ENCODE measurements around the gene MTMR4.
"Not testable (repeated sequence)": the region's sequence is repeated elsewhere in the genome, so short reads cannot be mapped to it uniquely, and the experiment has no call there.

MTMR4 gene

DNA sequence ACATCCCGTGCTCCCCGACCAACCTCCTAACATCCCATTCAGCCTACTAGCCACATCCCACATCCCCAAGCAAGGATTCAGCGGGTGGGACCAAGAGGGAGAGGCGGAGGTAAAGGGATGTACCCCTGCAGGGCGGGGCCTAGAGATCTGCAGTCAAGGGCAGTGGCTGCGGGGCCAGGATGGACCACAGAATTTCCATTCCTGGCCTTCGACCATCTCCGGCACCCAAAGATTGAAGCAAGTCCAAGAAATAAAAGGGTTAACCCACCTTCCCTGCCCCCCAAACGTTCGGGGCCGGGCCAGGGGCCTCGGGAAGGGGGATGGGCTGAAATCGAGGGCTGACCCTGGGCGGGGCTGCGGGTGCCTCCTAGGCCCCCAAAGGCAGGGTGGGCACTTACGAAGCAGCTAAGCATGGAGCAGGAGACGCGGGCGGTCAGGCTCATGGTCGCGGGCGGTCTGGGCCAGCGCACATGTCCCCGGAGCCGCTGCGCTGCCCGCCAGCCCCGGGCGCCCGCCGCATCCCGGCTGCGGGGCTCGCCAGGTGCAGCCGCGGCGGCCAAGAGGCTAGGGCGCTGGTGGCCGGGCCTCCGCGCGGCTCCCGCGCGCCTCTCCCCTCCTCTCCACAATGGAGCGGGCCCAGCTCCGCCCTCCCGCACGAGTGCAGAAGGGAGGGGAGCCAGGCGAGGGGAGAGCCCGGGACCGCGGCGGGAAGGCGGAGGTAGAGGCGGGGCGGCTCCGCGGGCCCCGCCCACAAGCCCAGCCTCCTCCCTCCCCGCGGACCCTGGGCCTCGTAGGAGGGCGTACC lies at the start of gene MTMR4:
Gene MTMR4, minus strand, starts transcription at position 674 of the 805 bp plus-strand sequence. Its CDS starts 231 bp downstream, at position 443.
- DNase-seq (ENCODE audit: low spot score), result peak; percentile 91

DNA sequence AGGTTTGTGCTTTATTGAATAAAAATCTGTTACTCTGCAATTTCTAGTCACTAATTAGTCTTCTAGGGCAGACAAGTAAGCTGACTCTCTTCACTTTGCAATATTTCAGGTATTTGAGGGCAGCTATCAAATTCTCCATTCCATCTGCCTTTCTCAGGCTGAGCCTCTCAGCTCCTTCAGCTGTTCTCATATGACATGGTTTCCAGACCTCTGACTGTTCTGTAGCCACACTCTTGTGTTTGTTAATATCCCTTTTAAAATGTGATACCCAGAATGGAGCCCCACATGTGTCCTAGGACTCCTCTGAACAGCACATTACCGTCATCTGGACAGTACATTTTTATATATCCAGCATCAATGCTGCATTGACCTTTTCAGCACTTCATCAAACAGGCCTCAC lies 46.1 kb upstream of the MTMR4 start:
- no peak for DNase-seq (ENCODE audit: low spot score)

DNA sequence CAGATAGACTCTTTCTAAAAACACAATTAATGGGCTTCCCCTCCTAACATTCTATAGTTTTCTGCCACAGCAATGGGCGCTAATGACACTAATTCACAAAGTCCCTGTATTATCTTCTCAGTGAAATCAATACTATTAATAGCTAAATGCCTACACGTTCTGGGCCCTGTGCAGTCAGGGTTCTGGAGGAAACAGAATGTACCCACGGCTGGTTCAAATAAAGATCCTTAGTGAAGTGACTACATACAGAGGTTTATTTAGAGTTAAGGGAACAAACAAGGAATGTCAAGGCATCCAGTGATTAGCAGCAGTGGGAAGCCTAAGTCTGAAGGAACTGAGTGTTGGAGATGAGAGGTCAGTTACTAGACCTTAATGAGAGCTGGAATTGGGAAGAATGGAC lies 43.5 kb upstream of the MTMR4 start:
- no peak for DNase-seq (ENCODE audit: low spot score)

DNA sequence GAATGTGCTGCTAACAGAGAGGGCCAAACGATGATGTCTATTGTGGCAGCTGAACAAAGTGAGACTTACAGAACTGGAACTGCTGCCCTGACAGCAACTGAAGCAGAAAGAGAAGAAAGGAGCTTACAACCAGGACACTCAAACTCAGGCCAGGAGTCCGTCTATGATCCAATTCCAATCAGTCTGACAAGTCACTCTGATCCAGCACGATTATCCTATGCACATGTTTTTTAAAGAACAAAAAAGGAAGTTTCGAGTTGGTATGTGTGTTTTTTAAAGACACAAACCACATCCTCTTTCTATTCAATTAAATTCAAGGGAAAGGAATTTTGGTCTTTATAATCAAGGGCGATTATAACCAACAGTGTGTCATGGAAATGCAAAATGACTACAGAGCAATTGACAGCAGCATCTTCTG lies 42.4 kb upstream of the MTMR4 start:
- DNase-seq (ENCODE audit: low spot score), result no peak

DNA sequence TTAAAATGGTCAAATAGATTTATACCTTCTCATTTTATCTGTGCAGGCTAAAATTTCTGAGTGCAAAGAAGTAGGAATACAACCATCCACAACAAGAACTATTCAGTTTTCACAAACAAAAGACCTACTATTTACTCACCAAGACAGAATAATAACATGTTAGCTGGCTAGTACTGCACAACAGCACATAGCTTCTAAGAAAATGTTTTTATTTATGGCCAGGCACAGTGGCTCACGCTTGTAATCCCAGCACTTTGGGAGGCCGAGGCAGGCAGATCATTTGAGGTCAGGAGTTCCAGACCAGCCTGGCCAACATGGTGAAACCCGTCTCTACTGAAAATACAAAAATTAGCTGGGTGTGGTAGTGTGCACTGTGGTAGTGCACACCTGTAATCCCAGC lies 40.7 kb upstream of the MTMR4 start:
- not testable (repeated sequence) for DNase-seq (ENCODE audit: low spot score)

DNA sequence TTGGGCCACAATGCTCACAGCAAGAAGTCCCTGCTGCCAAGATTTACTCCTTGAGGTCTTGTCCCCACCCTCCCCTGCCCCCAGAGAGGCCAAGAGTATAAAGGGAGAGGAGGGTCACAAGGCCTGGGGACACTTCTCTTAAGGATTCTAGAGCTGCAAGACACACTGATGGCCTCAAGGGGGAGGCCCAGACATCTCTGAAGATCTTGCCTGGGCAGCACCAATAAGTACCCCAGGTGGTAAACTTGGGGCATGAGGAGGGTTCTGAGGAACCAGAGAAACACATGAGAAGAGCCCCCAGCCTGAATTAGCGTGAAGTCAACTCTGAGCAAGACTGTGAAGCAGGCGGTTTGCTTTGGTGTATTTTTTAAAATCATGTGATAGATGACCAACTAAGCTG lies 26.8 kb upstream of the MTMR4 start:
- no peak for DNase-seq (ENCODE audit: low spot score)

DNA sequence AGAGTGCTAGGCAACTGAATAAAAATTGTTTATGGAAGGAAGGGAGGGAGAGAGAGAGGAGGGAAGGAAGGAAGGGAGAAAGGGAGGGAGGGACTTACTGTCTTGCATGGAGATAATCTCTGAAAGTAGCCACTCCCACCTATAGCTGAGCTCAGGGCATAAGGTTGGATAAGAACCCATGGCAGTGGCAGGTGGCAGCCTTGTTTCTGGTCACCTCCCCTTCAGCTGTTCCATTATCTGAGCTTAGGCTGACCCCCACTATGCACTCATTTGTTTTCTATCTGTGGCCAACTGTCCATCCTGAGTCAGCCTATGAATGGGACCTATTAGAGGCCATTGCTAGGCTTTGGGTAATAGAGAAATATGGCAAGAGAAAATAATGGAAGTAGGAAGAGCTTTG lies 25.3 kb upstream of the MTMR4 start:
- no peak for DNase-seq (ENCODE audit: low spot score)

DNA sequence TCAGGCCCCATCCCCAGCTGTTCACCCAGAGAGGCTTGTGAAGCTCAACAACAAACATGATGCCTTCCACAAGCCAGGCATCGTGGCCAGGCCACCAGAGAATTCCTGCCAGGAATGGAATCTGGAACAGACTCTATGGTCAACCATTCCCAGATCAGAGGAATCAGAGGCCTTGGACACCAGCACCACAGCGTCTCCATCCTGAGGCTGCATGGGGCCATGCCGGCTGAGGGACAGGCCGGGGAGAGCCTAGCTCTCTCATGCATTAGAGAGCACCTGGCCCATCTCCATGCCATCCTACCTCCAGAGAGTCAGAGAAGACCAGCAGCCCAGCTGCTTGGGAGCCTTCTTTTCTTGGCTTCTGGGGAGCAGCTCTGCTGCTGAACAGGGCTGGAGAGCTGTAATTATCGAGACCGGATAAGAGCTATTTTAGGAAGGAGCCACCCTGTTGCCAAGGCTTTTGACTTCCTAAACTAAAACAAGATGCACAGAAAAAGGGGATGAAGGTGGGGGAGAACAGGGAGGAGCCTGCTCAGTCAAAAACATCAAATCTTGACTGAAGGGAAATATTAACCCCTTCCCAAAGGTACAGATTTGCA lies 24.5 kb upstream of the MTMR4 start:
- DNase-seq (ENCODE audit: low spot score), result no peak

DNA sequence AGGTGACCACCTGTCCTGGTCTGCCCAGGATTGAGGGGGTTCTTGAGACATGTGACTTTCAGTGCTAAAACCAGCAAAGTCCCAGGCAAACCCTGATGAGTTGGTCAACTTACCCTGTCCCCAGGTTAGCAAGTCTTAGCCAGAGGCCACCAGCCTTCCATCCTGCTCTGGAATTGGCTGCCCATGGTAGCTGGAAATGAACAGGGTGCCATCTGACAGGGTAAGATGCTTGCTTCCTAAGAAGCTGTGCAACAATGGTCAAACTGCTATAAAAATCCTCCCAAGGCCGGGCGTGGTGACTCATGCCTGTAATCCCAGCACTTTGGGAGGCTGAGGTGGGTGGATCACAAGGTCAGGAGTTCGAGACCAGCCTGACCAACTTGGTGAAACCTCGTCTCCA lies 22.8 kb upstream of the MTMR4 start:
- DNase-seq (ENCODE audit: low spot score), result no peak

DNA sequence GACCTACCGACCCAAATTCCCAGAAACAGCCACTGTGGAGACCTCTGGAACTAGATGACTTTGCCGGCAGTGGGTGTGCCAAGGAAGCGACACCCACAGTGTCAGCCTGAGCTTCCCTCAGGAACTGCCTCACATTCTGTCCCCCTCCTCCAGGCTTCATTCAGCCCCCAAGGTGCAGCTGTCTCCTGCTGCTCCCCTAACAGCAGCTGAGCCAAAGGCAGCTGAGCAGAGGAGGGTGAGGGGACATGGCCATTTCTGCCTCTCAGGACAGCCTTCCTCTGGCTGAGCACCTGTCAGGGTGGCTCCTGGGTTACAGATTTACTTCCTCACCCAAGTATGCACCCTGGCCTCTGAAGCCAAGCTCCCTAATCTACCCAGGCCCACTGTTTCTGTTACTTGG lies 22.1 kb upstream of the MTMR4 start:
- no peak for DNase-seq (ENCODE audit: low spot score)

DNA sequence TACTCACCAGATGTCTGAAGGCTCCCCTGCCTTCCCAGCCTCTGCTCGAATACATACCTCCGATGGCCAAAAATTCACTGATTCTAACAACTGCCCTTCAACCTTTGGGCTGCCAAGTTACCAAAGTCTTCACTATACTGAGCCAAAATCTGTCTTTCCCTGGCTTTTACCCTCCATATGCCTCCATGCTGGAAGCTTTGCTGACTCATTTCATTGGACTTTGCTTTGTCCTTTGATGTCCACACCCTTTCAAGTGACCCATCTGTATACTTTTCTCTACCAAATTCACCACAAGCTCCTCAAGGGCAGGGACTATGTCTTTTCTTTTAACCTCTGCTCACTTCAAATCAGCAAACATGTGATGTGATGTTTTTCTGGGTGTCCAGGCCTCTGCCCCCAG lies 21.0 kb upstream of the MTMR4 start:
- peak; percentile 54 for DNase-seq (ENCODE audit: low spot score)

DNA sequence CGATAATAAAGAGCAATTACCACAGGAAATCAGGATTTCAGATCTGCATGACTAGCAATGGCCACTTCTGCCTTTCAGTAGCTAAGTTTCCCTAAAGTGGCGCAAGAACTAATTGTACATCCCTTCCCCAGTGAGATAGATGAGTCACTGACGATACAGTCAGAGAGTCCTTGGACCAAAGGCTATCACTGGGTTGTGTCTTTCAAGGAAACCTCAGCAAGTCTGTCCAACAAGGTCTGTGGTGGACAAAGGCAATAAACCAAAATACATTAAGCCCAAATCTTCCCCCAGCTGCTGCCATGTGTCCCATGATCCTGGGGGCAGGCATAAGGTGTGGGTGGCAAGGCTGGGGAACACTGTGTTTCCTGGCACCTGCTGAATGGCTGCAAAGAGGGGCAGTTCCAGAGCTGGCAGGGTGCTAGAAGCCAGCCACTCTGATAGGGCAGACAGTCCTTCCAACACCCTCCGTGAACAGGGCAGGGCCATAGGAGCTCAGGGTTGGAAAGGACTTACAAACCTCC lies 20.5 kb upstream of the MTMR4 start:
- DNase-seq (ENCODE audit: low spot score), result peak; percentile 69

DNA sequence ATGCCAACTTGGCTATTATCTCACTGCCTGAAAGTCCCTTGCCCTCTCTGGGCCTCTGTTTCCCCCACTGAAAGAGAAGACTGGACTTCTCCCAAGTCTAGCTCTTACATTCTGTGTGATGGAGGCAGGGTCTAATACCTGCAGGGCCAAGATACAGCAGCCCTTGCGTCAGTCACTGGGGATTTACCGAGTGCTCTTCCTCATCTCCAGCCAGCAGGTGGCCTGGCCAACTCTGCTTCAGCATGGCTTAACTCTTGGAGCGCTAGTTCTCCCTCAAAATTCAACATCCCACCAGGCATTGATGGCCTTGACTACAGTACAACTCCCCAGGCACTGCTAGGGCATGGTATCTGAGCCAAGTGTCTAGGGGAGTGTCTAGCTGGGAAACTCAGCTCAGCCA lies 19.9 kb upstream of the MTMR4 start:
- no peak for DNase-seq (ENCODE audit: low spot score)

DNA sequence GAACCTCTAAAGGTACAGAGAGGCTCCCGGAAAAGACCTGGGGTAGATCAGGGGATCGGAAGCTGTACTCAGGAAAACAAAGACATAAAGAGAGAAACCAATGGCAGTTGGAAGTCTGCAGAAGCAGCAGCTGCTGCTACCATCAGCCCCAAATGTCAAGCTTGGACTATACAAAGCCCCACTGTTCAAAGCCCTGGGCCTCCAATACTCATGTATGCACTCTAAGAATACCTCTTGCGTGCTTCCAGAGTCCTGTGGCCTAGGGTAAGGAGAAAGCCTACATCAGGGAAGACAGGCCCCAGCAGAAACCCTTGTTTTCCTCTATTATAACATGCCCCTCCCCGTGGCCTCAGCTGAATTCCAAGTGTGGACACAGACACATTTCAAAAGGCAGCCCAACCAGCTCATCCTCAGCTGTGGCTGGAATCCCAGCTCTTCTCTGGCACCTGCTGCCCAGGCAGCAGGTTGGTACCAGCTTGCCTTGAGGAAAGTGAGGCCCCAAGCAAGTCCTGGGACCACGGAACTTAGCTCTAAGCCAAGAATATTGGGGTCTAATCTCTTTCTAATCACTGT lies 19.3 kb upstream of the MTMR4 start:
- no peak for DNase-seq (ENCODE audit: low spot score)

DNA sequence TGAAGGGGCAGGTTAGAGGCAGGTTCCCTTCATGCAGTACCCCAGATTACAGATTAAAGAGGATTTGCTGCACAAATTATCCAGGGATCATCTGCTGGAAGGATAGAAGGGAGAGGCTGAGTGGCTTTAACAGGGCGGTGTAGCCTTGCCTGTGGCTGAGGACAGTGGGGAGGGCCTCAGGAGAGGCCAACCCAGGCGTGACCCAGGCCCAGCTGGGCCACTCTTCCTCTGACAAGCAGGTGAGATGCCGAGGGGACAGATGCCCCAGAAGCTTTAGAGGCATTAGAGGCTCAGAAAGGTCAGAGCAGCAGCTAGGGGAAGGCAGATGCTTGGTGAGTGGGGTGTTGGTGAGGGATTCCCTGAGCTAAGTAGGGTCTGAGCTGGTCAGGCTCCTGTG lies 18.1 kb upstream of the MTMR4 start:
- no peak for DNase-seq (ENCODE audit: low spot score)

DNA sequence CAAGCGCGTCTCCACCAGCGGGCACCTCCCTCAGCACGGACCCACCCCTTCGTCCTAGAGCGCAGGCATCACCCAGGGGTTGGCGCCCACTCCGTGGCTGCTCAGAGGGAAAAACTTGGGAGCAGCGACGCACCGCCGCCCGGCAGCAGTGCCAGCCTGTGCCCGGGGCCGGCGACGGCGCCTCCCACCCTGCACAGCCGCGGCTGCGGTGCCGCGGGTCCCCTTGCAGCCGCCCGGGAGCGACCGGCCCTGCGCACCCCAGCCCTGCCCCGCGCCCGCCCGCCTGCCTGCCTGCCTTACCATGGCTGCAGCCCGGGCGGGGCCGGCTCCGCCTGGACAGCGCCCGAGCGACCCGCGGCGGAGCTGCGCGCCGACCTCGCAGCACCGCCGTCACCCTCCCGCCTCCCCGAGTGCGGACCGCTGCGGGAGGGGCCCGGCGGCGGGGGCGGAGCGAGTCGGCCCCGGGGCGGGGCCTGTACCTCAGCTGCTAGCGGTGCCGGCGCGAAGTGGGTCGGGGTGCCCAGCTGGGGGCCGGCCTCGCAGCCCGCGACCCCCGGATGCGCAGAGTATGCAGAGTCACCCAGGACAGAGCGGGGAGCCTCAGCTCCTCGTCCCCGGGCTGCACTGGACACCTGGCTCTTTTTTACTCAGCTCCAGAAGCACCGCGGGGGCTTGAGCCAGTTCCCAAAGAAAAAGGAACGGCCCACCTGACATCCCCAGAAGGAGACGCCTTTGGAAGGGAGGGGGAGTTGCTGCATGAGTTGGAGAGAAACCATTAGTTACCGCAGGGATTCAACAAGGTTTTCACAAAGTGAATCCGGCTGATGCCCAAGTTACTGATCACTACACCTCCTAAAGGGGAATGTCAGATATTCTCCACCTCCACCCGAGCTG lies 17.5 kb upstream of the MTMR4 start:
- DNase-seq (ENCODE audit: low spot score), result peak; percentile 85

DNA sequence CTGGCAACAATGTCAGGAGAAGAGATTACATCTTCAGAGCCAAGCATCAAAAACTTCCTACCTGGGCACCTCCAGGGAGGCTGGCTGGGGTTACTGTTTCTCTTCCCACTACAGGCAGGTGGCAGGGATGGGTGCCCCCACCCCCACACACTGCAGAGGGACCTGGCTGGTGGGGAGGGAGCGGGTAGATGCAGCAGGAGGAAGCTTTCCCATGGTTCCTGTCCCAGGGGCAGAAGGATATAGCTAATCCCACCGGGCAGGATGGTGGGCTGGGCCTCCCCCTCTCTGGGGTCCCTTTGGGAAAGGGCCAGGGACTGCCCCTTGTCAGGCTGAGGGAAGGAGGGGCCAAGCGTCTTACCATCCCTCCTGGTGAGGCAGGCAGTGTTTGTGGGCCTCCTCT lies 16.7 kb upstream of the MTMR4 start:
- no peak for DNase-seq (ENCODE audit: low spot score)

DNA sequence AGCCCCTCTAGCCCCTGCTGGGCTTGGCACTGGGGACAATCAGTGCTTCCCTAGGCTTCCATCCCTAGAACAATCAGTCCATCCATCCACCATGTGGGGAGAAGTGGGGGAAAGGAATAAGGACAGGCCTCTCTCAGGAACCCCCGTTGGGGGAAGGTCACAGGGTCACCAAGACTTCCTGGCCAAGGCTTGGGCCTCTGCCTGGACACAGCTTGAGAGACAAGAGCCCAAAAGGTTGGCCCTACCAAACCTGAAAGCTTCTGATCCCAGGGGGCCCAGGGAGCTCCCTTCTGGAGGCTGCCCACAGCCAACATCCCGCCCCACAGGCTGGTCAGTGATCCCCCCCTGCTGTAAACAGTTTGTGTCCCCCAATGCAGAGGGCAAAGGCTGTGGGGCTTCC lies 16.2 kb upstream of the MTMR4 start:
- no peak for DNase-seq (ENCODE audit: low spot score)

DNA sequence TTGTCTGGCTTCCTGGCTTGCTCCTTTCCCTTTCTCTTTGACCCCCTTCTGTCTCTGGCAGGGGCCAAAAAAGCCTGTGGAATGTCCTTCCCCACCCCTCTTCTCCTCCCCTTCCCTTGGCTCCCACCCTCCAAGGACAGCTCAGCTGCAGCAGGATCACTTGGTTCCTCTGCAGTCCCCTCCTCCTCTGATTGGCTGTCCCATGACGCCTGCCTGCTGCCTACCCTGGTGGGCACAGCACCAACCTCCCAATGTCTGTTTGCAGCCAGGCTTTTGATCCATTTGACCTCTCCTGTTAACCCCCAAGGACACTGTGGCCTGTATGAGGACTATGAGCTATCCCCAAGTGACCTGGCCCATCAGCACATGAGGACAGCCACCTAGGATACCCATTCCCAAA lies 14.8 kb upstream of the MTMR4 start:
- no peak for DNase-seq (ENCODE audit: low spot score)

DNA sequence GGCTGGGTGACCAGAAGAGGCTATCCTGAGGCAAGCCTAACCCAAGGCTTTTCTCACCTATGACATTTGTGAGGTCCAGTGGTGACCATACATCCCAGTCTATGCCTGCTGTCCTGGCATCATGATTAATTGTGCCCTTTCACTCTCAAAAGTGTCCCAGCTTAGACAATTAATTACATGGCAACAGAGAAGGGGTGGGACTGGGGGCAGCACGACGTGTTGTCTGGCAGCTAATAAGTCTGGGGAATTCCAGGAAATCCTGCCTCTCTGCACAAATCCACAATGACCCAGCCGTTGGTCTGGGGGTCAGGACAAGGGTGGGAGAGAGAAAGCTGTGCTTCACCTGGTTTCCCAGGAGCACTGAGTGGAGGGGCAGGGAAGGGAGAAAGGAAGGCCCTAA lies 14.0 kb upstream of the MTMR4 start:
- DNase-seq (ENCODE audit: low spot score), result no peak

DNA sequence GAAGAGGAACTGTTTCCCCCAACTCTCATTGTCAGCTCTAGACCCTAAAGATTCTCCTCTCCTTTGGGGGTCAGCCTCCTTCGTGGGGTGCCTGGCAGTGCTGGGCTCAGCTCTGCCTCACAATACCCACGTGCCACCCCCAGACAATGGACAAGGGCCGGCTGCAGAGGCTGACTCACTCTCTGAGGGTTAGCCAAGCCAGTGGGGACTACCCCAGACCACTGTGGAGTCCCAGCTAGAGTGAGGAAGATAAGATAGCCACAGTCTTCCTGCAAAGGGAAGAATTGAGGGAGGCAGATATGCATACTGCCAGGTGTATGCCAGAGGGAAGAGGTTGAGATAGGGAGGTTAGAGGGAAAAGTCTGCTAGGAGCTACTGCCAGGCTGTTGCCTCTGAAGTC lies 13.5 kb upstream of the MTMR4 start:
- DNase-seq (ENCODE audit: low spot score), result peak; percentile 29

DNA sequence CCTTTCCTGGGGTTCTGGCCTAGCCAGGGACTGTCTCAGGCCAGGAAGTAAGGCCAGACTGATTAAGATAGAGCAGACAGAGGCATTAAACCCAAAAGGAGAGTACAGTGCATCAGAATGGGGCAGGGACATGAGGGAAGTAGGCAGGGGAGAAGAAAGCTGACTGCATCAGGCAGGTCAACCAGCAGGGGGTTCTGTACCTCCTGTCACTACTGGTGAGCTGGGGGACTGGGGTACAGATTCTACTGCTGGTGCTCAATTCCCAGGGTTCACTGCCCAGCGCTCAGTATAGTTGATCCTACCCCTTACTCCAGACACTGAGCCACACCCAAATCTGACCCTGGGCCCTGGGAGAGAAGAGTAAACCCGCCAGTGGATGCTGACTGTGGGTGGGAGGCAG lies 12.9 kb upstream of the MTMR4 start:
- no peak for DNase-seq (ENCODE audit: low spot score)
